Measurements from ENCODE around the gene HECTD4.
A peak's percentile ranks its signal among the peaks of the same experiment; 100 is the strongest.

The HECTD4 gene

DNA sequence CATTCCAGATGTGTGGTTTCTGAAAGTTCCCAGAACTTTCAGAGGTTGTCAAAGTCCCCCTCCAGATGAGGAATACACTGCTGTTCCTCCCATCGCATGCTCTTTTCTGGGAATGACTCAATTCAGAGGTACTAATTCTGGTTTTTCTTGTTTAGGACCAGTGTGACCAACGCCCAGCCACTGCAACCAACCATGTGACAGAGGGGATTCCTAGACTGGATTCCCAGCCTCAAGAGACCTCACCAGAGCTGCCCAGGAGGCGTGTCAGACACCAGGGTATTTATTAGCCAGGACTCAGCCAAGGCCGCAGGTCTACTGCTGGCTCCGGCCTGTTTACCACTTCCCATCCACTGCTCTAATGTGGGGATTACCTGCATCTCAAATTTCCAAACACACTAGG is 232.6 kb downstream of the HECTD4 start:
- DNase-seq (ENCODE audit: low read depth), result no peak
- H3K4me3 ChIP-seq (ENCODE audit: control insufficient read depth, low read depth, low read length), result no peak overlapping the region
- TF ChIP-seq, protein P1, sequence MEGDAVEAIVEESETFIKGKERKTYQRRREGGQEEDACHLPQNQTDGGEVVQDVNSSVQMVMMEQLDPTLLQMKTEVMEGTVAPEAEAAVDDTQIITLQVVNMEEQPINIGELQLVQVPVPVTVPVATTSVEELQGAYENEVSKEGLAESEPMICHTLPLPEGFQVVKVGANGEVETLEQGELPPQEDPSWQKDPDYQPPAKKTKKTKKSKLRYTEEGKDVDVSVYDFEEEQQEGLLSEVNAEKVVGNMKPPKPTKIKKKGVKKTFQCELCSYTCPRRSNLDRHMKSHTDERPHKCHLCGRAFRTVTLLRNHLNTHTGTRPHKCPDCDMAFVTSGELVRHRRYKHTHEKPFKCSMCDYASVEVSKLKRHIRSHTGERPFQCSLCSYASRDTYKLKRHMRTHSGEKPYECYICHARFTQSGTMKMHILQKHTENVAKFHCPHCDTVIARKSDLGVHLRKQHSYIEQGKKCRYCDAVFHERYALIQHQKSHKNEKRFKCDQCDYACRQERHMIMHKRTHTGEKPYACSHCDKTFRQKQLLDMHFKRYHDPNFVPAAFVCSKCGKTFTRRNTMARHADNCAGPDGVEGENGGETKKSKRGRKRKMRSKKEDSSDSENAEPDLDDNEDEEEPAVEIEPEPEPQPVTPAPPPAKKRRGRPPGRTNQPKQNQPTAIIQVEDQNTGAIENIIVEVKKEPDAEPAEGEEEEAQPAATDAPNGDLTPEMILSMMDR (conservative IDR thresholded peaks at IDR 0.05; ENCODE audit: control insufficient read depth, insufficient read depth, low read depth, low read length), result no peak

DNA sequence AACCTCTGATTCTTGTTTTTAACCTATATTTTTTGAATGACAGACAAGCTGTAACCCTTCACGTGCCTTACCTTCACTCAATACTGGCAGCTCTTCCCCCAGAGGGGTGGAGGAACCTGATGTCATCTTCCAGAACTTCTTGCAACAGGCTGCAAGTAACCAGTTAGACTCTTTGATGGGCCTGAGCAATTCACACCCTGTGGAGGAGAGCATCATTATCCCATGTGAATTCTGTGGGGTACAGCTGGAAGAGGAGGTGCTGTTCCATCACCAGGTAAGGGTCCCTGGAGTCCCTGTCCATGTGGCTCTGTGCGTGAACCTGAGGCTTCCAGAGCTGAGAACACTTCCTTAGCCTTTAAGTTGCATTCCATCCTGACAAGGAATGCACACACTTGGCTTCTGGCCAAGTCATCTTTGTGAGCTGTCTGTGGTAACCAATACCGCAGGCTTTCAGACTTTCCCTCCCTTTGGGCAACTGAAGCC is 234.2 kb downstream of the HECTD4 start:
- DNase-seq (ENCODE audit: low read depth), result peak; percentile 65
- TF ChIP-seq, protein P1 (conservative IDR thresholded peaks at IDR 0.05; ENCODE audit: control insufficient read depth, insufficient read depth, low read depth, low read length), result no peak

DNA sequence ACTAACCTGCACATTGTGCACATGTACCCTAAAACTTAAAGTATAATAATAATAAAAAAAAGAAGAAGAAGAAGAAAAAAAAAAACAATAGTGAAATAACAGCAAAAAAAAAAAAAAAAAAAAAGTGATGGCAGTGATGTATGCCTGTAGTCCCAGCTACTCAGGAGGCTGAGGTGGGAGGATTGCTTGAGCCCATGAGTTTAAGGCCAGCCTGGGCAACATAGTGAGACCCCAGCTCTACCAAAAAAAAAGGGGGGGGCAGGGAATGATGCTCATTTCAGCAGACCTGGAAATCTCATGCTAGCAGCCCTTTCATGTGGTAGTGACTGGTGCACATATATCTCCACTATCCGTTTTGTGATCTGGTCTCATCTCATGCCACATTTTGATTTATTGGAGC is 236.1 kb downstream of the HECTD4 start:
- DNase-seq (ENCODE audit: low read depth), result no peak
- H3K4me3 ChIP-seq (ENCODE audit: control insufficient read depth, low read depth, low read length), result no peak overlapping the region
- TF ChIP-seq, protein P1 (conservative IDR thresholded peaks at IDR 0.05; ENCODE audit: control insufficient read depth, insufficient read depth, low read depth, low read length), result no peak

More for the DNA sequence above, 234.2 kb downstream of the HECTD4 start:
- H3K4me3 ChIP-seq (ENCODE audit: control insufficient read depth, low read depth, low read length), result no peak overlapping the region

DNA sequence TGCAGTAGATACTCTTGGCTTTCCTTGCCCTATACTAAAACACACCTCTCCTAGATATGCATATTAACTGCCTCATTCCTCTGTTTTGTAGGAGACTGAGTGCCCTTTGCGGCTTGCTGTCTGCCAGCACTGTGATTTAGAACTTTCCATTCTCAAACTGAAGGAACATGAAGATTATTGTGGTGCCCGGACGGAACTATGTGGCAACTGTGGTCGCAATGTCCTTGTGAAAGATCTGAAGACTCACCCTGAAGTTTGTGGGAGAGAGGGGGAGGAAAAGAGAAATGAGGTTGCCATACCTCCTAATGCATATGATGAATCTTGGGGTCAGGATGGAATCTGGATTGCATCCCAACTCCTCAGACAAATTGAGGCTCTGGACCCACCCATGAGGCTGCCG is 241.5 kb downstream of the HECTD4 start:
- TF ChIP-seq, protein P1 (conservative IDR thresholded peaks at IDR 0.05; ENCODE audit: control insufficient read depth, insufficient read depth, low read depth, low read length), result no peak
- no peak overlapping the region for H3K4me3 ChIP-seq (ENCODE audit: control insufficient read depth, low read depth, low read length)
- no peak for DNase-seq (ENCODE audit: low read depth)

- no peak overlapping the region for H3K4me3 ChIP-seq (ENCODE audit: control insufficient read depth, low read depth, low read length)
- no peak for DNase-seq (ENCODE audit: low read depth)
- TF ChIP-seq, protein P1 (conservative IDR thresholded peaks at IDR 0.05; ENCODE audit: control insufficient read depth, insufficient read depth, low read depth, low read length), result no peak
Measured at GRCh38 chr12:112134731-112135130, 247.5 kb downstream of the HECTD4 start.

DNA sequence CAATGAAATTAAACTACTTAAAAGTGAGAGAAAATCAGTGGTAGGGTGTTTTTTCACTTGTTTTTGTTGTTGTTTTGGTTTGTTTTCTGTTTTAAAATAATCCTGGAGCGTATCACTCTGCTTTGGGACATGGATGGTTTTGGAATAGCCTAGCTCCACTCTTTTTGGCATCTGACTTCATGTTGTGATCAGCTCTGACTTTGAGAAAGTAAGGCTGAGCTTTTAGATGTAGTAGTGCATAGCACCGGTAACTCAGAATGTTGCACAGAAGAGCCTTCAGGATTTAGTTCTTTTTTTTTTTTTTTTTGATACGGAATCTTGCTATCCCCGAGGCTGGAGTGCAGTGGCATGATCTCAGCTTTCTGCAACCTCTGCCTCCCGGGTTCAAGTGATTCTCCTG is 248.8 kb downstream of the HECTD4 start:
- TF ChIP-seq, protein P1 (conservative IDR thresholded peaks at IDR 0.05; ENCODE audit: control insufficient read depth, insufficient read depth, low read depth, low read length), result no peak
- no peak overlapping the region for H3K4me3 ChIP-seq (ENCODE audit: control insufficient read depth, low read depth, low read length)
- no peak for DNase-seq (ENCODE audit: low read depth)

DNA sequence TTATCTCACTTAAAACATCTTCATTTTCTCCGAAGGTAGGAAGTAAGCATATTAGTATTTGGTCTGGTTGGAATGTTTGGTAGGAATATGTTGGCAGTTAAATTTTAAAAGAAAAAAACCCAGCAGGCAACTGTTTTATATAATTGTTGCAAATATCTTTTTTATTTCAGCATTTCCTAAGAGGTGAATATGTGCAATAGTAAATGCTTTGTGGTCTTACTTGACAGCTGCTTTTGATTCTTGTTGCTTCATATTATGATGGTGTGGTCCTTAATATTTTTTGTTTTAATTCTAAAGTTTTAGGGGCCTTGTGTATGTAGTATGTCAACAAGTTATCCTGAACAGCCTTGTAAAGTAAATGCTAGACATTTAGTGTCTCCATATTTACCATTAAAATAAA is 250.5 kb downstream of the HECTD4 start:
- no peak for DNase-seq (ENCODE audit: low read depth)

More for the DNA sequence above, 250.5 kb downstream of the HECTD4 start:
- TF ChIP-seq, protein P1 (conservative IDR thresholded peaks at IDR 0.05; ENCODE audit: control insufficient read depth, insufficient read depth, low read depth, low read length), result no peak
- no peak overlapping the region for H3K4me3 ChIP-seq (ENCODE audit: control insufficient read depth, low read depth, low read length)

All from fibroblast of mammary gland (primary cell).